ENCODE data around the gene RAPGEF6. TPM values are rescaled to one million over a fixed set of nuclear protein-coding genes. Genes with fewer than 3 reads are reported as not detected.
"Not testable (repeated sequence)": the region's sequence is repeated elsewhere in the genome, so short reads cannot be mapped to it uniquely, and the experiment has no call there.

RAPGEF6 gene
- total RNA-seq, 4 donors from 2014 or later = 7.2 to 11.7 (median 8.5) TPM

DNA sequence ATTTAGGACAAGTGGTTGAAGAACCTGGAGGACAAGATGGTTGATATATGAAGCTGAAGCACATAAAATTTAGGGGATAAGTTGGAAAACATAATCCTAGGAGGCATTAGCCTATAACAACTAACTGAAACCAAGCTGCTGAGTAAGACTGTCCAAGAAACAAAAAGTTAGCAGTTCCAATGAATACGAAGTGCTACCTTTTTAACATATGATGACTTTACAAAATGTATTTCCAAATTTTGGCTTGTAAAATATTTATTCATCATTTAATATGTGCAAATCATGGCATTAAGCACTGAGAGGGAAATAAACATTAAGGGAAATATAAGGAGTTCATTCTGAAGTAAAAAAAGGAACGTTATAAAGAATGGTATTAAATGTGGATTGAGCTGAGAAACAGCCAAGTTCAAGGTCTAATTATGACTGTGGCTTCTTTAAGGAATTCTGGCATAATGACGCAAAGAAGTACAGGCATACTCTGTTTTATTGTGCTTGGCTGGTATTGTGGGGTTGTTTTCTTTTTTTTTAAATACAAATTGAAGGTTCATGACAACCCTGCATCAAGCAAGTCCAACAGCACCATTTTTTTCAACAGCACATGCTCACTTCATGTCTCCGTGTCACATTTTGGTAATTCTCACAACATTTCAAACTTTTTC is 7.7 kb downstream of the RAPGEF6 start:
- in situ Hi-C loops (cut with MboI; ENCODE audit: low sequenced_read_pairs in 4 of 4) = loop anchor here in 1 of 4 donors (25.0 kb wide), 1 partner anchor 465 kb away; the partner anchor contains the start of genes HINT1 and LYRM7
- TF ChIP-seq, protein P1, sequence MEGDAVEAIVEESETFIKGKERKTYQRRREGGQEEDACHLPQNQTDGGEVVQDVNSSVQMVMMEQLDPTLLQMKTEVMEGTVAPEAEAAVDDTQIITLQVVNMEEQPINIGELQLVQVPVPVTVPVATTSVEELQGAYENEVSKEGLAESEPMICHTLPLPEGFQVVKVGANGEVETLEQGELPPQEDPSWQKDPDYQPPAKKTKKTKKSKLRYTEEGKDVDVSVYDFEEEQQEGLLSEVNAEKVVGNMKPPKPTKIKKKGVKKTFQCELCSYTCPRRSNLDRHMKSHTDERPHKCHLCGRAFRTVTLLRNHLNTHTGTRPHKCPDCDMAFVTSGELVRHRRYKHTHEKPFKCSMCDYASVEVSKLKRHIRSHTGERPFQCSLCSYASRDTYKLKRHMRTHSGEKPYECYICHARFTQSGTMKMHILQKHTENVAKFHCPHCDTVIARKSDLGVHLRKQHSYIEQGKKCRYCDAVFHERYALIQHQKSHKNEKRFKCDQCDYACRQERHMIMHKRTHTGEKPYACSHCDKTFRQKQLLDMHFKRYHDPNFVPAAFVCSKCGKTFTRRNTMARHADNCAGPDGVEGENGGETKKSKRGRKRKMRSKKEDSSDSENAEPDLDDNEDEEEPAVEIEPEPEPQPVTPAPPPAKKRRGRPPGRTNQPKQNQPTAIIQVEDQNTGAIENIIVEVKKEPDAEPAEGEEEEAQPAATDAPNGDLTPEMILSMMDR (IDR thresholded peaks at IDR 0.05 in 4 of 5, conservative IDR thresholded peaks at IDR 0.05 in 1 of 5) = no peak
- TF ChIP-seq POLR2A (IDR thresholded peaks at IDR 0.05) = no peak
- no peaks in the 10 kb centered on the region for H3K9me3 ChIP-seq
- DNase-seq = no peak
- intact Hi-C loops (cut with DNase I; ENCODE audit: low total_unique reads) = no loop called here
- no peak overlapping the region for H3K27ac ChIP-seq
- H3K27me3 ChIP-seq = no peaks in the 10 kb centered on the region
- ATAC-seq = no peak
- H3K4me1 ChIP-seq = peaks cover 16 to 39% of the 10 kb centered on the region in 2 donors
- H3K36me3 ChIP-seq = no peaks in the 10 kb centered on the region
- H3K4me3 ChIP-seq = no peak overlapping the region

- no peak overlapping the region for H3K4me3 ChIP-seq
- intact Hi-C loops (cut with DNase I; ENCODE audit: low total_unique reads) = no loop called here
- ATAC-seq = peak; percentile 61 to 80
- no peaks in the 10 kb centered on the region for H3K36me3 ChIP-seq
- in situ Hi-C loops (cut with MboI; ENCODE audit: low sequenced_read_pairs in 4 of 4) = no loop called here
- no peak for TF ChIP-seq POLR2A (IDR thresholded peaks at IDR 0.05)
- H3K27ac ChIP-seq = peak overlapping the region in 2 of 4 donors; percentile 14 to 27
- H3K9me3 ChIP-seq = no peaks in the 10 kb centered on the region
- peaks cover 19 to 43% of the 10 kb centered on the region in 2 donors for H3K4me1 ChIP-seq
- no peak for DNase-seq
- no peaks in the 10 kb centered on the region for H3K27me3 ChIP-seq
These were observed 12.4 kb downstream of the RAPGEF6 start for GRCh38 chr5:131622633-131623032.

GRCh38 chr5:131621164-131621563 is 13.9 kb downstream of the RAPGEF6 start:
- DNase-seq; H3K4me3 ChIP-seq; H3K27ac ChIP-seq; ATAC-seq; H3K9me3 ChIP-seq; H3K27me3 ChIP-seq; in situ Hi-C loops (cut with MboI; ENCODE audit: low sequenced_read_pairs in 4 of 4); H3K36me3 ChIP-seq; intact Hi-C loops (cut with DNase I; ENCODE audit: low total_unique reads): not testable (repeated sequence)
- H3K4me1 ChIP-seq = peaks cover 15 to 39% of the 10 kb centered on the region in 2 donors

DNA sequence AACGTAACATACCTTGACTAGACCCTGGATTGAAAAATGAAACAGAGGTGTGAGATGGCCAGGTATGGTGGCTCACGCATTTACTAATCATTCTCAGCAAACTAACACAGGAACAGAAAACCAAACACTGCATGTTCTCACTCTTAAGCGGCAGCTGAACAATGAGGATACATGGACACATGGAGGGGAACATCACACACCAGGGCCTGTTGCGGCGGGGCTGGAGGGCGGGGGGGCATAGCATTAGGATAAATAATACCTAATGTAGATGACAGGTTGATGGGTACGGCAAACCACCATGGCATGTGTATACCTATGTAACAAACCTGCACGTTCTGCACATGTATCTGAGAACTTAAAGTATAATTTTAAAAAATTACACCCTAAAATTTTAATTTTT is 15.9 kb downstream of the RAPGEF6 start:
- Histone ChIP-seq H3K4me1 (peaks cover 23 to 39% of the 10 kb centered on the region in 2 donors), H3K9me3 (no peaks in the 10 kb centered on the region), H3K27ac (no peak overlapping the region), H3K4me3 (no peak overlapping the region), H3K27me3 (no peaks in the 10 kb centered on the region), H3K36me3 (no peaks in the 10 kb centered on the region)
- in situ Hi-C loops (cut with MboI; ENCODE audit: low sequenced_read_pairs in 4 of 4) (no loop called here), intact Hi-C loops (cut with DNase I; ENCODE audit: low total_unique reads) (no loop called here)
- ATAC-seq (no peak), DNase-seq (no peak)
- TF ChIP-seq, protein P1 (IDR thresholded peaks at IDR 0.05 in 4 of 5, conservative IDR thresholded peaks at IDR 0.05 in 1 of 5) = no peak
- no peak for TF ChIP-seq POLR2A (IDR thresholded peaks at IDR 0.05)

DNA sequence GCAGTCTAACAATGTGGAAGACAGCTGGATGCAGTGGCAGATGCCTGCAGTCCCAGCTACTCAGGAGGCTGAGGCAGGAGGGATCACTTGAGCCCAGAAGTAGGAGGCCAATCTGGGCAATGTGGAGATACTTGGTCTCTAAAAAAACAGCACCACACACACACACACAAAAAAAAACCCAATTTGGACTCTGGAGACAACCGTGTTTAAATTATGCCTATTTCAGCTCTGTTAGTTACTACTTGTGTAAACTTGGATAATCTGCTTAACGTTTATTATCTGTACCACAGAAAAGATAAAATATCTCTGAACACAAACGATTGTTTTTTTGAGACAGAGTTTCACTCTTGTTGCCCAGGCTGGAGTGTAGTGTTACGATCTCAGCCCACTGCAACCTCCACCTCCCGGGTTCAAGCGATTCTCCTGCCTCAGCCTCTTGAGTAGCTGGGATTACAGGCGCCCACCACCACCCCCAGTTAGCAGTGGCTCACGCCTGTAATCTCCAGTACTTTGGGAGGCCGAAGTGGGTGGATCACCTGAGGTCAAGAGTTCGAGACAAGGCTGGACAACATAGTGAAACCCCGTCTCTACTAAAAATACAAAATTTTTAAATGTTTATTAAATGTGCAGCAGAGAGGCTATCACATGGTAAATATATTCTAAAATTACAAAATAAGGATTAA is 17.7 kb downstream of the RAPGEF6 start:
- TF ChIP-seq, protein P1 (IDR thresholded peaks at IDR 0.05 in 4 of 5, conservative IDR thresholded peaks at IDR 0.05 in 1 of 5) = no peak
- no peak for TF ChIP-seq POLR2A (IDR thresholded peaks at IDR 0.05)
- peaks cover 14 to 34% of the 10 kb centered on the region in 2 donors for H3K4me1 ChIP-seq
- DNase-seq = no peak
- no peak overlapping the region for H3K4me3 ChIP-seq
- no peaks in the 10 kb centered on the region for H3K9me3 ChIP-seq
- no peak for ATAC-seq
- no peaks in the 10 kb centered on the region for H3K36me3 ChIP-seq
- H3K27ac ChIP-seq = no peak overlapping the region
- intact Hi-C loops (cut with DNase I; ENCODE audit: low total_unique reads) (no loop called here), in situ Hi-C loops (cut with MboI; ENCODE audit: low sequenced_read_pairs in 4 of 4) (no loop called here)
- no peaks in the 10 kb centered on the region for H3K27me3 ChIP-seq
